HG02852 (cell line): ENCODE data around the gene DUOX2.
"Not testable (repeated sequence)": the region's sequence is repeated elsewhere in the genome, so short reads cannot be mapped to it uniquely, and the experiment has no call there.

Experiments used
- ATAC-seq: cut with Tn5 transposase; IDR thresholded peaks from one replicate; pipeline ENCODE4 v1.9.1; 2021; ENCODE audit warnings: mild to moderate bottlenecking, moderate library complexity; ENCODE audit not compliant: unreplicated experiment

Gene DUOX2

GRCh38 chr15:45139770-45140169, 25.8 kb upstream of the DUOX2 start:
- ATAC-seq = no peak

GRCh38 chr15:45138814-45139765, 25.1 kb upstream of the DUOX2 start:
- ATAC-seq = no peak

- ATAC-seq = no peak
Measured at GRCh38 chr15:45137703-45138102, 23.7 kb upstream of the DUOX2 start.

- no peak for ATAC-seq
Measured at GRCh38 chr15:45136378-45136764, 22.4 kb upstream of the DUOX2 start.

GRCh38 chr15:45135705-45136377, 21.9 kb upstream of the DUOX2 start:
- ATAC-seq = not testable (repeated sequence)

- ATAC-seq = no peak
Measured at GRCh38 chr15:45134682-45135604, 21.0 kb upstream of the DUOX2 start.

- no peak for ATAC-seq
Measured at GRCh38 chr15:45134046-45134445, 20.1 kb upstream of the DUOX2 start.

- ATAC-seq = no peak
Measured at GRCh38 chr15:45133561-45133920, 19.6 kb upstream of the DUOX2 start.

- no peak for ATAC-seq
Measured at GRCh38 chr15:45132844-45133560, 19.0 kb upstream of the DUOX2 start.

- no peak for ATAC-seq
Measured at GRCh38 chr15:45131510-45131909, 17.5 kb upstream of the DUOX2 start.

- ATAC-seq = no peak
Measured at GRCh38 chr15:45130291-45131000, 16.5 kb upstream of the DUOX2 start.

- ATAC-seq = no peak
Measured at GRCh38 chr15:45129651-45130129, 15.7 kb upstream of the DUOX2 start, which contains the start of the genes DUOX1 and DUOXA1. DUOX1 (plus strand) TSS chr15:45129994; CDS start chr15:45131967, 1,973 bp downstream. DUOXA1 (minus strand) TSS chr15:45129879; CDS start chr15:45123014, 6,865 bp downstream.

- no peak for ATAC-seq
Measured at GRCh38 chr15:45128971-45129639, 15.1 kb upstream of the DUOX2 start.

GRCh38 chr15:45126535-45127158, 12.7 kb upstream of the DUOX2 start:
- no peak for ATAC-seq

- ATAC-seq = no peak
Measured at GRCh38 chr15:45123397-45123796, 9.4 kb upstream of the DUOX2 start.

- ATAC-seq = no peak
Measured at GRCh38 chr15:45122719-45123118, 8.7 kb upstream of the DUOX2 start.

- no peak for ATAC-seq
Measured at GRCh38 chr15:45121706-45122417, 7.9 kb upstream of the DUOX2 start.

GRCh38 chr15:45121020-45121419, 7.0 kb upstream of the DUOX2 start:
- ATAC-seq = no peak
